ENCODE results near the gene TWIST1. TPM values are rescaled to one million over a fixed set of nuclear protein-coding genes. Genes with fewer than 3 reads are reported as not detected.

Gene TWIST1
- total RNA-seq, 1 experiment from 2014 or later, result 15.7 TPM

- Histone ChIP-seq H3K9ac (ENCODE audit: low read length) (no peak overlapping the region), H3K79me2 (ENCODE audit: low read length) (no peaks in the 10 kb centered on the region), H3K9me3 (ENCODE audit: low read length) (no peaks in the 10 kb centered on the region), H3K4me2 (ENCODE audit: low read length) (no peak overlapping the region), H3K4me1 (ENCODE audit: insufficient read depth, low read length) (peaks cover 7% of the 10 kb centered on the region), H3F3A (ENCODE audit: low read length, unreplicated experiment) (no peaks in the 10 kb centered on the region), H3K36me3 (ENCODE audit: low read depth, low read length) (no peaks in the 10 kb centered on the region), H3K27me3 (ENCODE audit: low read length) (no peaks in the 10 kb centered on the region), H3K4me3 (ENCODE audit: low read length) (no peak overlapping the region), H3K27ac (ENCODE audit: low read length) (no peak overlapping the region), H4K20me1 (ENCODE audit: low read length) (no peaks in the 10 kb centered on the region), H2AFZ (ENCODE audit: low read length) (no peak overlapping the region), H3K9me2 (replicated peaks; ENCODE audit: low read length) (no peaks in the 10 kb centered on the region)
- DNase-seq (no peak), ATAC-seq (no peak)
- CTCF ChIA-PET, result no interaction called here
- TF ChIP-seq, protein P1, sequence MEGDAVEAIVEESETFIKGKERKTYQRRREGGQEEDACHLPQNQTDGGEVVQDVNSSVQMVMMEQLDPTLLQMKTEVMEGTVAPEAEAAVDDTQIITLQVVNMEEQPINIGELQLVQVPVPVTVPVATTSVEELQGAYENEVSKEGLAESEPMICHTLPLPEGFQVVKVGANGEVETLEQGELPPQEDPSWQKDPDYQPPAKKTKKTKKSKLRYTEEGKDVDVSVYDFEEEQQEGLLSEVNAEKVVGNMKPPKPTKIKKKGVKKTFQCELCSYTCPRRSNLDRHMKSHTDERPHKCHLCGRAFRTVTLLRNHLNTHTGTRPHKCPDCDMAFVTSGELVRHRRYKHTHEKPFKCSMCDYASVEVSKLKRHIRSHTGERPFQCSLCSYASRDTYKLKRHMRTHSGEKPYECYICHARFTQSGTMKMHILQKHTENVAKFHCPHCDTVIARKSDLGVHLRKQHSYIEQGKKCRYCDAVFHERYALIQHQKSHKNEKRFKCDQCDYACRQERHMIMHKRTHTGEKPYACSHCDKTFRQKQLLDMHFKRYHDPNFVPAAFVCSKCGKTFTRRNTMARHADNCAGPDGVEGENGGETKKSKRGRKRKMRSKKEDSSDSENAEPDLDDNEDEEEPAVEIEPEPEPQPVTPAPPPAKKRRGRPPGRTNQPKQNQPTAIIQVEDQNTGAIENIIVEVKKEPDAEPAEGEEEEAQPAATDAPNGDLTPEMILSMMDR (conservative IDR thresholded peaks at IDR 0.05; ENCODE audit: low read depth, low read length), result no peak
- TF ChIP-seq EZH2 (IDR thresholded peaks at IDR 0.05; ENCODE audit: low read length, unreplicated experiment), result no peak
- TF ChIP-seq EZH2phosphoT487 (IDR thresholded peaks at IDR 0.05; ENCODE audit: borderline replicate concordance, low read length), result no peak
- intact Hi-C loops (cut with micrococcal nuclease), result no loop called here
- POLR2A ChIA-PET (ENCODE audit: unreplicated experiment), result interaction anchor here (0.5 kb wide), 1 partner anchor 200 kb away, joined by 8 read pairs; no protein-coding TSS in a partner anchor
- no TSS peak for BruUV-seq (replicated peaks)
Measured at GRCh38 chr7:19104811-19105210, 12.6 kb downstream of the TWIST1 start.

- H3F3A ChIP-seq (ENCODE audit: low read length, unreplicated experiment), result no peaks in the 10 kb centered on the region
- H3K9me2 ChIP-seq (replicated peaks; ENCODE audit: low read length), result no peaks in the 10 kb centered on the region
- CTCF ChIA-PET, result no interaction called here
- no peaks in the 10 kb centered on the region for H3K79me2 ChIP-seq (ENCODE audit: low read length)
- no peak overlapping the region for H3K4me2 ChIP-seq (ENCODE audit: low read length)
- H3K9me3 ChIP-seq (ENCODE audit: low read length), result no peaks in the 10 kb centered on the region
- POLR2A ChIA-PET (ENCODE audit: unreplicated experiment), result no interaction called here
- no peak overlapping the region for H3K27ac ChIP-seq (ENCODE audit: low read length)
- no peak overlapping the region for H3K4me3 ChIP-seq (ENCODE audit: low read length)
- peaks cover 8% of the 10 kb centered on the region for H3K4me1 ChIP-seq (ENCODE audit: insufficient read depth, low read length)
- no peak overlapping the region for H3K9ac ChIP-seq (ENCODE audit: low read length)
- no peak for ATAC-seq
- TF ChIP-seq EZH2phosphoT487 (IDR thresholded peaks at IDR 0.05; ENCODE audit: borderline replicate concordance, low read length), result no peak
- no peak for TF ChIP-seq EZH2 (IDR thresholded peaks at IDR 0.05; ENCODE audit: low read length, unreplicated experiment)
- TF ChIP-seq, protein P1 (conservative IDR thresholded peaks at IDR 0.05; ENCODE audit: low read depth, low read length), result no peak
- H2AFZ ChIP-seq (ENCODE audit: low read length), result no peak overlapping the region
- intact Hi-C loops (cut with micrococcal nuclease), result no loop called here
- no peaks in the 10 kb centered on the region for H3K36me3 ChIP-seq (ENCODE audit: low read depth, low read length)
- H3K27me3 ChIP-seq (ENCODE audit: low read length), result no peaks in the 10 kb centered on the region
- DNase-seq, result no peak
- no TSS peak for BruUV-seq (replicated peaks)
- no peaks in the 10 kb centered on the region for H4K20me1 ChIP-seq (ENCODE audit: low read length)
Measured at GRCh38 chr7:19102884-19103283, 14.6 kb downstream of the TWIST1 start.

GRCh38 chr7:19101909-19102308, 15.5 kb downstream of the TWIST1 start:
- Histone ChIP-seq H3K36me3 (ENCODE audit: low read depth, low read length) (no peaks in the 10 kb centered on the region), H3F3A (ENCODE audit: low read length, unreplicated experiment) (no peaks in the 10 kb centered on the region), H3K27me3 (ENCODE audit: low read length) (no peaks in the 10 kb centered on the region), H4K20me1 (ENCODE audit: low read length) (no peaks in the 10 kb centered on the region), H3K9ac (ENCODE audit: low read length) (no peak overlapping the region), H3K4me2 (ENCODE audit: low read length) (no peak overlapping the region), H3K9me2 (replicated peaks; ENCODE audit: low read length) (no peaks in the 10 kb centered on the region), H3K27ac (ENCODE audit: low read length) (no peak overlapping the region), H2AFZ (ENCODE audit: low read length) (no peak overlapping the region), H3K79me2 (ENCODE audit: low read length) (no peaks in the 10 kb centered on the region), H3K4me3 (ENCODE audit: low read length) (no peak overlapping the region), H3K9me3 (ENCODE audit: low read length) (no peaks in the 10 kb centered on the region), H3K4me1 (ENCODE audit: insufficient read depth, low read length) (peaks cover 8% of the 10 kb centered on the region)
- no TSS peak for BruUV-seq (replicated peaks)
- ATAC-seq (no peak), DNase-seq (no peak)
- CTCF ChIA-PET, result no interaction called here
- intact Hi-C loops (cut with micrococcal nuclease), result no loop called here
- POLR2A ChIA-PET (ENCODE audit: unreplicated experiment), result no interaction called here
- TF ChIP-seq, protein P1 (conservative IDR thresholded peaks at IDR 0.05; ENCODE audit: low read depth, low read length), result no peak
- TF ChIP-seq EZH2phosphoT487 (IDR thresholded peaks at IDR 0.05; ENCODE audit: borderline replicate concordance, low read length) (no peak), EZH2 (IDR thresholded peaks at IDR 0.05; ENCODE audit: low read length, unreplicated experiment) (no peak)

Data from PC-3 (cell line).